PFSK-1 (cell line): Measurements from ENCODE around the gene TK2.

Experiments
- FOXP2 ChIP-seq: optimal IDR thresholded peaks from 2 replicates; pipeline ENCODE3; 2011; ENCODE audit warnings: borderline replicate concordance, control low read depth, inconsistent platforms; ENCODE audit not compliant: insufficient read depth; ENCODE audit errors: extremely low read length, extremely low read depth
- TAF1 ChIP-seq: IDR thresholded peaks from 2 replicates; pipeline ENCODE4 v1.6.1; 2012; ENCODE audit warnings: low read length, control low read depth, borderline replicate concordance; ENCODE audit not compliant: insufficient read depth
- TF ChIP-seq, protein P1 (sequence below), 2 experiments: IDR thresholded peaks; 2 replicates each; pipeline versions ENCODE4 v1.6.1 to v1.8.0; 2011 to 2012; ENCODE audit warnings: low read depth in 2 of 2, low read length in 2 of 2, control low read depth in 1 of 2, inconsistent platforms in 1 of 2, mild to moderate bottlenecking in 1 of 2, moderate library complexity in 1 of 2; ENCODE audit not compliant: insufficient read depth in 1 of 2

DNA sequence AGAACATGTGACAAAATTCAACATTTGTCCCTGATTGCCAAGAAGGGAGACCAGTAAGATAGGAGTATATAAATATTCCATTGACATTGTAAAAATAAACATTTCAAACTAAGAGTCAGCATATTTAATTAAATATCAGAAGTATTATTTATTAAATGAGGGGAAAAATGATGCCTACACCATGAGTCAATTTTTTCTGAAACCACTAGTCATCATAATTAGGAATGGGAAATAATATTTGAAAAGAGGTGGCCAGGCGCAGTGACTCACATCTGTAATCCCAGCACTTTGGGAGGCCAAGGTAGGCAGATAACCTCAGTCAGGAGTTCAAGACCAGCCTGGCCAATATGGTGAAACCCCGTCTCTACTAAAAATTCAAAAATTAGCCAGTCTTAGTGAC is 18.4 kb upstream of the TK2 start:
- TF ChIP-seq TAF1 = no peak
- TF ChIP-seq, protein P1, sequence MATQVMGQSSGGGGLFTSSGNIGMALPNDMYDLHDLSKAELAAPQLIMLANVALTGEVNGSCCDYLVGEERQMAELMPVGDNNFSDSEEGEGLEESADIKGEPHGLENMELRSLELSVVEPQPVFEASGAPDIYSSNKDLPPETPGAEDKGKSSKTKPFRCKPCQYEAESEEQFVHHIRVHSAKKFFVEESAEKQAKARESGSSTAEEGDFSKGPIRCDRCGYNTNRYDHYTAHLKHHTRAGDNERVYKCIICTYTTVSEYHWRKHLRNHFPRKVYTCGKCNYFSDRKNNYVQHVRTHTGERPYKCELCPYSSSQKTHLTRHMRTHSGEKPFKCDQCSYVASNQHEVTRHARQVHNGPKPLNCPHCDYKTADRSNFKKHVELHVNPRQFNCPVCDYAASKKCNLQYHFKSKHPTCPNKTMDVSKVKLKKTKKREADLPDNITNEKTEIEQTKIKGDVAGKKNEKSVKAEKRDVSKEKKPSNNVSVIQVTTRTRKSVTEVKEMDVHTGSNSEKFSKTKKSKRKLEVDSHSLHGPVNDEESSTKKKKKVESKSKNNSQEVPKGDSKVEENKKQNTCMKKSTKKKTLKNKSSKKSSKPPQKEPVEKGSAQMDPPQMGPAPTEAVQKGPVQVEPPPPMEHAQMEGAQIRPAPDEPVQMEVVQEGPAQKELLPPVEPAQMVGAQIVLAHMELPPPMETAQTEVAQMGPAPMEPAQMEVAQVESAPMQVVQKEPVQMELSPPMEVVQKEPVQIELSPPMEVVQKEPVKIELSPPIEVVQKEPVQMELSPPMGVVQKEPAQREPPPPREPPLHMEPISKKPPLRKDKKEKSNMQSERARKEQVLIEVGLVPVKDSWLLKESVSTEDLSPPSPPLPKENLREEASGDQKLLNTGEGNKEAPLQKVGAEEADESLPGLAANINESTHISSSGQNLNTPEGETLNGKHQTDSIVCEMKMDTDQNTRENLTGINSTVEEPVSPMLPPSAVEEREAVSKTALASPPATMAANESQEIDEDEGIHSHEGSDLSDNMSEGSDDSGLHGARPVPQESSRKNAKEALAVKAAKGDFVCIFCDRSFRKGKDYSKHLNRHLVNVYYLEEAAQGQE (IDR thresholded peaks at IDR 0.05; ENCODE audit: insufficient read depth in 1 of 2, low read depth in 2 of 2, low read length in 2 of 2) = no peak
- no peak for TF ChIP-seq FOXP2
